ENCODE results near the gene NDUFS7. TPM values are rescaled to one million over a fixed set of nuclear protein-coding genes. Genes with fewer than 3 reads are reported as not detected.

NDUFS7 gene
- total RNA-seq, 1 donor from 2014 or later, result 15.4 TPM

GRCh38 chr19:1393841-1394240 is 10.1 kb downstream of the NDUFS7 start:
- H3K9me3 ChIP-seq (ENCODE audit: low read depth), result no peaks in the 10 kb centered on the region
- H2AFZ ChIP-seq (replicated peaks), result no peak overlapping the region
- no peak overlapping the region for H3K27ac Mint-ChIP-seq
- H3K4me2 ChIP-seq, result no peak overlapping the region
- H3K36me3 Mint-ChIP-seq, result peaks cover 15% of the 10 kb centered on the region
- no peak overlapping the region for H3K9ac ChIP-seq
- H4K20me1 ChIP-seq (ENCODE audit: low read depth), result peaks cover 15% of the 10 kb centered on the region
- TF ChIP-seq EZH2phosphoT487 (IDR thresholded peaks at IDR 0.05), result no peak
- no peak for TF ChIP-seq EZH2 (IDR thresholded peaks at IDR 0.05)
- no peak for TF ChIP-seq CTCF (IDR thresholded peaks at IDR 0.05)
- no peaks in the 10 kb centered on the region for H3K9me3 Mint-ChIP-seq
- H3K4me3 ChIP-seq, result no peak overlapping the region
- peak overlapping the region; percentile 13 for H3K27ac ChIP-seq
- no peaks in the 10 kb centered on the region for H3K27me3 ChIP-seq
- H3K79me2 ChIP-seq (ENCODE audit: low read depth), result no peaks in the 10 kb centered on the region
- H3K4me1 ChIP-seq, result no peaks in the 10 kb centered on the region
- no peaks in the 10 kb centered on the region for H3K36me3 ChIP-seq
- no peak overlapping the region for H3K4me3 Mint-ChIP-seq
- peaks cover 2% of the 10 kb centered on the region for H3F3A ChIP-seq (ENCODE audit: low read depth)
- H3K27me3 Mint-ChIP-seq (ENCODE audit: insufficient read depth, low read depth), result peaks cover 3% of the 10 kb centered on the region
- DNase-seq (ENCODE audit: low spot score), result no peak
- peaks cover 2% of the 10 kb centered on the region for H3K4me1 Mint-ChIP-seq

- H3K36me3 ChIP-seq, result no peaks in the 10 kb centered on the region
- no peaks in the 10 kb centered on the region for H3K9me3 Mint-ChIP-seq
- no peak for TF ChIP-seq EZH2phosphoT487 (IDR thresholded peaks at IDR 0.05)
- no peak for TF ChIP-seq CTCF (IDR thresholded peaks at IDR 0.05)
- TF ChIP-seq EZH2 (IDR thresholded peaks at IDR 0.05), result no peak
These were observed 10.8 kb downstream of the NDUFS7 start for GRCh38 chr19:1394252-1395193.

GRCh38 chr19:1395194-1396018 is 11.7 kb downstream of the NDUFS7 start:
- H2AFZ ChIP-seq (replicated peaks), result no peak overlapping the region
- peak overlapping the region; percentile 32 for H3K9ac ChIP-seq
- no peaks in the 10 kb centered on the region for H3K36me3 ChIP-seq
- H3K79me2 ChIP-seq (ENCODE audit: low read depth), result peaks cover under 1% of the 10 kb centered on the region
- no peak overlapping the region for H3K4me3 Mint-ChIP-seq
- H3K4me3 ChIP-seq, result no peak overlapping the region
- H3K36me3 Mint-ChIP-seq, result peaks cover 7% of the 10 kb centered on the region
- H3F3A ChIP-seq (ENCODE audit: low read depth), result no peaks in the 10 kb centered on the region
- H3K27ac ChIP-seq, result no peak overlapping the region
- no peaks in the 10 kb centered on the region for H3K27me3 ChIP-seq
- no peak overlapping the region for H3K27ac Mint-ChIP-seq
- H3K9me3 ChIP-seq (ENCODE audit: low read depth), result no peaks in the 10 kb centered on the region
- H3K4me1 ChIP-seq, result no peaks in the 10 kb centered on the region
- H3K4me1 Mint-ChIP-seq, result peaks cover 2% of the 10 kb centered on the region
- no peak overlapping the region for H3K4me2 ChIP-seq
- H4K20me1 ChIP-seq (ENCODE audit: low read depth), result peaks cover 24% of the 10 kb centered on the region
- DNase-seq (ENCODE audit: low spot score), result no peak
- H3K27me3 Mint-ChIP-seq (ENCODE audit: insufficient read depth, low read depth), result peaks cover 2% of the 10 kb centered on the region
- H3K9me3 Mint-ChIP-seq, result no peaks in the 10 kb centered on the region
- TF ChIP-seq EZH2phosphoT487 (IDR thresholded peaks at IDR 0.05) (no peak), CTCF (IDR thresholded peaks at IDR 0.05) (no peak), EZH2 (IDR thresholded peaks at IDR 0.05) (no peak)

More at GRCh38 chr19:1394252-1395193, 10.8 kb downstream of the NDUFS7 start:
- Histone ChIP-seq H3K4me1 (no peaks in the 10 kb centered on the region), H3K9me3 (ENCODE audit: low read depth) (no peaks in the 10 kb centered on the region), H2AFZ (replicated peaks) (no peak overlapping the region), H4K20me1 (ENCODE audit: low read depth) (peaks cover 20% of the 10 kb centered on the region), H3K27ac (peak overlapping the region; percentile 13), H3K4me2 (no peak overlapping the region), H3K4me3 (no peak overlapping the region), H3K27me3 (no peaks in the 10 kb centered on the region), H3K79me2 (ENCODE audit: low read depth) (no peaks in the 10 kb centered on the region), H3F3A (ENCODE audit: low read depth) (no peaks in the 10 kb centered on the region), H3K9ac (no peak overlapping the region)
- no peak overlapping the region for H3K27ac Mint-ChIP-seq
- peaks cover 2% of the 10 kb centered on the region for H3K27me3 Mint-ChIP-seq (ENCODE audit: insufficient read depth, low read depth)
- H3K4me3 Mint-ChIP-seq, result no peak overlapping the region
- no peak for DNase-seq (ENCODE audit: low spot score)
- peaks cover 2% of the 10 kb centered on the region for H3K4me1 Mint-ChIP-seq
- H3K36me3 Mint-ChIP-seq, result peaks cover 8% of the 10 kb centered on the region

Data from neural progenitor cell (in vitro differentiated cells).